IMR-90 (cell line): Measurements from ENCODE around the gene UCP2. TPM values are rescaled to one million over a fixed set of nuclear protein-coding genes. Genes with fewer than 3 reads are reported as not detected.

Experiments used
- ATAC-seq: fragments of 200-7000 bp; cut with Tn5 transposase; 2 replicates; pipeline ENCODE4 v1.9.1; 2020; ENCODE audit warnings: low read depth, mild to moderate bottlenecking, moderate library complexity
- BruUV-seq: library from RNA; stranded (reverse); fragments of 400-500 nt; replicated peaks from 2 replicates; lab custom pipeline; 2021; lab: Mats Ljungman, UMichigan
- CTCF ChIA-PET: fragments of 300-600 bp; formaldehyde crosslinking; extraction: SDS; loops from one replicate; lab custom pipeline; 2021; ENCODE audit warnings: antibody characterized with exemption; lab: Yijun Ruan, JAX
- POLR2A ChIA-PET: fragments of 300-600 bp; sonication (Branson Sonifier 250); formaldehyde crosslinking; loops from one replicate; lab custom pipeline; 2022; ENCODE audit warnings: antibody characterized with exemption; ENCODE audit not compliant: unreplicated experiment; lab: Charles Lee
- DNase-seq: peaks from one replicate; pipeline ENCODE4 v3.0.0; 2013
- H2AFZ ChIP-seq: replicated peaks from 2 replicates; pipeline ENCODE3; 2013; ENCODE audit warnings: low read length, mild to moderate bottlenecking; ENCODE audit not compliant: poor library complexity
- H2AK5ac ChIP-seq: 2 replicates; pipeline ENCODE4 v1.6.1; 2013; ENCODE audit warnings: low read depth, low read length, inconsistent platforms
- H2AK9ac ChIP-seq: replicated peaks from 2 replicates; pipeline ENCODE3; 2013; ENCODE audit warnings: mild to moderate bottlenecking, low read depth, low read length, moderate library complexity; ENCODE audit not compliant: poor library complexity
- H2BK120ac ChIP-seq: 2 replicates; pipeline ENCODE4 v1.6.1; 2013; ENCODE audit warnings: low read depth, low read length, inconsistent platforms
- H2BK15ac ChIP-seq: 3 replicates; pipeline ENCODE4 v1.6.1; 2013; ENCODE audit warnings: low read depth, low read length, inconsistent platforms
- H2BK20ac ChIP-seq: 2 replicates; pipeline ENCODE4 v1.6.1; 2013; ENCODE audit warnings: low read depth, mild to moderate bottlenecking, inconsistent platforms, low read length, moderate library complexity
- H2BK5ac ChIP-seq: 2 replicates; pipeline ENCODE4 v1.6.1; 2013; ENCODE audit warnings: mild to moderate bottlenecking, low read depth, low read length, inconsistent platforms; ENCODE audit not compliant: poor library complexity, severe bottlenecking
- H3K14ac ChIP-seq: replicated peaks from 2 replicates; pipeline ENCODE4 v1.6.1; 2013; ENCODE audit warnings: low read depth, low read length, inconsistent platforms
- H3K18ac ChIP-seq: 2 replicates; pipeline ENCODE4 v1.6.1; 2013; ENCODE audit warnings: low read depth, low read length, control low read depth
- H3K23ac ChIP-seq: 2 replicates; pipeline ENCODE4 v1.6.1; 2013; ENCODE audit warnings: low read depth, low read length, inconsistent platforms
- H3K27ac ChIP-seq: 2 replicates; pipeline ENCODE4 v1.5.1; 2013; ENCODE audit warnings: mild to moderate bottlenecking, control low read depth, low read length; ENCODE audit not compliant: insufficient read depth
- H3K27me3 ChIP-seq: 2 replicates; pipeline ENCODE4 v1.6.1; 2013; ENCODE audit warnings: low read length; ENCODE audit not compliant: control insufficient read depth, insufficient read depth
- H3K36me3 ChIP-seq: 2 replicates; pipeline ENCODE4 v1.6.1; 2013; ENCODE audit warnings: low read length, mixed read lengths; ENCODE audit not compliant: control insufficient read depth, insufficient read depth
- H3K4ac ChIP-seq: 2 replicates; pipeline ENCODE4 v1.6.1; 2013; ENCODE audit warnings: low read depth, low read length, inconsistent platforms
- H3K4me1 ChIP-seq: 2 replicates; pipeline ENCODE4 v1.6.1; 2013; ENCODE audit warnings: low read length, mixed read lengths; ENCODE audit not compliant: control insufficient read depth, insufficient read depth
- H3K4me2 ChIP-seq: 2 replicates; pipeline ENCODE4 v1.6.1; 2013; ENCODE audit warnings: low read depth, mild to moderate bottlenecking, control low read depth, low read length, moderate library complexity
- H3K4me3 ChIP-seq: 2 replicates; pipeline ENCODE4 v1.5.1; 2013; ENCODE audit warnings: low read depth, mild to moderate bottlenecking, control low read depth, low read length, moderate library complexity; ENCODE audit not compliant: insufficient read depth
- H3K56ac ChIP-seq: 2 replicates; pipeline ENCODE4 v1.6.1; 2013; ENCODE audit warnings: low read length, inconsistent platforms; ENCODE audit not compliant: insufficient read depth; ENCODE audit errors: extremely low read depth
- H3K79me1 ChIP-seq, 2 experiments: 2 replicates each; pipeline ENCODE4 v1.6.1; 2013; ENCODE audit warnings: low read length in 2 of 2, inconsistent platforms in 1 of 2, low read depth in 1 of 2
- H3K9ac ChIP-seq: 2 replicates; pipeline ENCODE4 v1.6.1; 2013; ENCODE audit warnings: low read depth, low read length, control low read depth
- H3K9me1 ChIP-seq: 2 replicates; pipeline ENCODE4 v1.6.1; 2013; ENCODE audit warnings: low read length, inconsistent platforms; ENCODE audit not compliant: insufficient read depth
- H3K9me3 ChIP-seq: 2 replicates; pipeline ENCODE4 v1.6.1; 2013; ENCODE audit warnings: low read length; ENCODE audit not compliant: control insufficient read depth, insufficient read depth
- H4K20me1 ChIP-seq: 2 replicates; pipeline ENCODE4 v1.6.1; 2013; ENCODE audit warnings: low read length, inconsistent platforms; ENCODE audit not compliant: insufficient read depth
- H4K5ac ChIP-seq: 2 replicates; pipeline ENCODE4 v1.6.1; 2013; ENCODE audit warnings: mild to moderate bottlenecking, low read depth, low read length, control low read depth
- H4K8ac ChIP-seq, 2 experiments: 2 replicates each; pipeline ENCODE4 v1.6.1; 2013; ENCODE audit warnings: low read depth in 2 of 2, low read length in 2 of 2, control low read depth in 1 of 2, inconsistent platforms in 1 of 2
- H4K91ac ChIP-seq: 2 replicates; pipeline ENCODE4 v1.6.1; 2013; ENCODE audit warnings: low read depth, low read length, inconsistent platforms; ENCODE audit not compliant: insufficient read depth
- BHLHE40 ChIP-seq: fragments of 150-350 bp; IDR thresholded peaks from 2 replicates; pipeline ENCODE4 v1.6.1; 2016; ENCODE audit warnings: mild to moderate bottlenecking, low read depth, low read length
- CEBPB ChIP-seq: IDR thresholded peaks from 2 replicates; pipeline ENCODE4 v1.6.1; 2012; ENCODE audit warnings: low read depth, low read length, improper control_type of control experiment
- CHD1 ChIP-seq: IDR thresholded peaks from 2 replicates; pipeline ENCODE4 v1.6.1; 2012; ENCODE audit warnings: low read depth, low read length, improper control_type of control experiment
- FOS ChIP-seq: fragments of 150-350 bp; IDR thresholded peaks from 2 replicates; pipeline ENCODE4 v1.6.1; 2016; ENCODE audit warnings: low read depth, low read length
- MAFK ChIP-seq: IDR thresholded peaks from 2 replicates; pipeline ENCODE4 v1.6.1; 2012; ENCODE audit warnings: low read depth, low read length, improper control_type of control experiment
- MAZ ChIP-seq: IDR thresholded peaks from 2 replicates; pipeline ENCODE4 v1.6.1; 2012; ENCODE audit warnings: low read depth, mild to moderate bottlenecking, low read length, improper control_type of control experiment, moderate library complexity, borderline replicate concordance
- MXI1 ChIP-seq: IDR thresholded peaks from 2 replicates; pipeline ENCODE4 v1.6.1; 2012; ENCODE audit warnings: low read depth, mild to moderate bottlenecking, low read length, moderate library complexity, borderline replicate concordance
- NFE2L2 ChIP-seq: fragments of 150-350 bp; IDR thresholded peaks from 2 replicates; pipeline ENCODE4 v1.6.1; 2016; ENCODE audit warnings: low read depth, mild to moderate bottlenecking, low read length
- POLR2A ChIP-seq: IDR thresholded peaks from 2 replicates; pipeline ENCODE4 v1.6.1; 2012; ENCODE audit warnings: mild to moderate bottlenecking, low read depth, low read length
- RAD21 ChIP-seq: IDR thresholded peaks from 2 replicates; pipeline ENCODE4 v1.6.1; 2012; ENCODE audit warnings: low read length, improper control_type of control experiment
- RCOR1 ChIP-seq: IDR thresholded peaks from 2 replicates; pipeline ENCODE4 v1.6.1; 2012; ENCODE audit warnings: mild to moderate bottlenecking, low read length, improper control_type of control experiment; ENCODE audit not compliant: insufficient replicate concordance
- RFX5 ChIP-seq: IDR thresholded peaks from 2 replicates; pipeline ENCODE4 v1.8.0; 2012; ENCODE audit warnings: low read depth, mild to moderate bottlenecking, low read length, moderate library complexity
- SMC3 ChIP-seq: fragments of 150-350 bp; IDR thresholded peaks from 2 replicates; pipeline ENCODE4 v1.6.1; 2016; ENCODE audit warnings: low read depth, mild to moderate bottlenecking, antibody characterized with exemption, low read length, moderate library complexity
- WGBS, 2 experiments: methylation state at CpG; one replicate each; pipeline versions ENCODE4 v1.1.5 to v1.1.7; 2013; ENCODE audit warnings: missing lambda C conversion rate in 2 of 2; ENCODE audit not compliant: insufficient read length in 1 of 2; ENCODE audit errors: extremely low coverage in 2 of 2; 5-methylcytosine and 5-hydroxymethylcytosine counted together
- dilution Hi-C: fragments of 300-500 bp; cut with HindIII; formaldehyde crosslinking; loops from one replicate; pipeline ENCODE4 v1.14.3; 2018; ENCODE audit warnings: low sequenced_read_pairs; ENCODE audit not compliant: unreplicated experiment
- in situ Hi-C: fragments of 300-500 bp; cut with MboI; formaldehyde crosslinking; loops from 3 replicates; pipeline ENCODE4 v1.14.3; 2019; ENCODE audit warnings: low sequenced_read_pairs, inconsistent platforms, mixed read lengths
- intact Hi-C: fragments of 100-400 bp; cut with micrococcal nuclease; formaldehyde crosslinking; loops from 2 replicates; pipeline ENCODE4 v1.10.0; 2022
- polyA plus RNA-seq, 3 experiments: library from polyadenylated mRNA; depleted of rRNA; stranded (reverse); fragments of >200 nt; gene quantifications; 2 replicates each; pipeline ENCODE4 v1.2.3, GENCODE V29; 2012; ENCODE audit warnings: low replicate concordance in 1 of 3
- total RNA-seq: library from RNA; depleted of rRNA; stranded (reverse); fragments of >200 nt; gene quantifications from 2 replicates; pipeline ENCODE4 v1.2.3, GENCODE V29; 2012
- TF ChIP-seq, protein P1 (sequence below): fragments of 150-350 bp; IDR thresholded peaks from 2 replicates; pipeline ENCODE4 v1.6.1; 2016; ENCODE audit warnings: low read depth, mild to moderate bottlenecking, low read length, moderate library complexity, borderline replicate concordance
- TF ChIP-seq, protein P2 (sequence below): conservative IDR thresholded peaks from 2 replicates; pipeline ENCODE4 v1.5.1; 2012; ENCODE audit warnings: mild to moderate bottlenecking, low read depth, low read length, improper control_type of control experiment
- TF ChIP-seq, protein P3 (sequence below): fragments of 150-350 bp; IDR thresholded peaks from 2 replicates; pipeline ENCODE4 v1.6.1; 2017; ENCODE audit warnings: mild to moderate bottlenecking, antibody characterized with exemption, low read length, low read depth

UCP2 gene
- total and polyA plus RNA-seq, 2 of the 4 experiments (the other 2 are of a cell fraction) = 2.0 to 11.9 TPM

DNA sequence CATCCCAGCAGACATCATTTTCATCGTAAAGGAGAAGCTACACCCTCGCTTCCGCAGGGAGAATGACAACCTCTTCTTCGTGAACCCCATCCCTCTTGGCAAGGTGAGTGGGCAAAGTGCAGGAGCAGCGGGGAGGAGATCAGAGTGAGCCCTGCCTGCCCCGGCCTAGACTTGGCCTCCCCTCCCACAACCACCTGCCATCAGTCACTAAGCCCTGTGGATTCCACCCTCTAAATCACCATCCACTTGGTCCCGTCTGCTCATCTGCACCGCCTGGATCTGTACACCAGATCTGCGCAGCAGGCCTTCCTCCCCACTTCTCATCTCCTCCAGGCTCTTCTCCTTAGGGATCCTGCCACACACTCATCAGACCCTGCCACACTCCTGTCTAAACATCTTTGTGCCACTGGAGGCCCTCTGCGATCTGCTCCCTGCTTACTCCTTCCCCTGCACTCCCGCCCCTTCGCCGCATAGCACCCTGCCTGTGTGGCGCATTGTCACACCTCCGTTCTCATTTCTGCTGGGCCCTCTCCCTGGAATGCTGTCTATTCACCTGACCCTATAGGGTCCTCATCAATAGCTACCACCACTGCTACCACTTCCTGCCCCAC lies 14.2 kb downstream of the UCP2 start:
- ATAC-seq (no peak), DNase-seq (no peak)
- intact Hi-C loops (no loop called here), in situ Hi-C loops (loop anchor here (10.0 kb wide), 1 partner anchor 476 kb away; no protein-coding TSS in a partner anchor), dilution Hi-C loops (no loop called here)
- Histone ChIP-seq H3K4ac (no peak overlapping the region), H3K9ac (no peak overlapping the region), H2BK15ac (no peak overlapping the region), H3K4me3 (no peak overlapping the region), H3K56ac (no peak overlapping the region), H2BK20ac (no peak overlapping the region), H4K8ac (no peak overlapping the region), H3K23ac (no peak overlapping the region), H4K91ac (no peak overlapping the region), H3K18ac (no peak overlapping the region), H2AFZ (no peak overlapping the region), H2BK120ac (no peak overlapping the region), H2AK5ac (no peak overlapping the region), H2AK9ac (no peak overlapping the region), H3K36me3 (no peaks in the 10 kb centered on the region), H3K4me2 (no peak overlapping the region), H3K9me3 (no peaks in the 10 kb centered on the region), H3K27ac (no peak overlapping the region), H3K27me3 (no peaks in the 10 kb centered on the region), H3K9me1 (no peaks in the 10 kb centered on the region), H3K14ac (no peak overlapping the region), H3K79me1 (no peaks in the 10 kb centered on the region), H4K5ac (no peak overlapping the region), H2BK5ac (no peak overlapping the region), H3K4me1 (no peaks in the 10 kb centered on the region), H4K20me1 (no peaks in the 10 kb centered on the region)
- BruUV-seq = no TSS peak
- TF ChIP-seq CEBPB (no peak), FOS (no peak), RCOR1 (no peak), MAZ (no peak), RAD21 (no peak), CHD1 (no peak), NFE2L2 (no peak), SMC3 (no peak), RFX5 (no peak), BHLHE40 (no peak), POLR2A (no peak), MXI1 (no peak), MAFK (no peak)
- TF ChIP-seq, protein P1, sequence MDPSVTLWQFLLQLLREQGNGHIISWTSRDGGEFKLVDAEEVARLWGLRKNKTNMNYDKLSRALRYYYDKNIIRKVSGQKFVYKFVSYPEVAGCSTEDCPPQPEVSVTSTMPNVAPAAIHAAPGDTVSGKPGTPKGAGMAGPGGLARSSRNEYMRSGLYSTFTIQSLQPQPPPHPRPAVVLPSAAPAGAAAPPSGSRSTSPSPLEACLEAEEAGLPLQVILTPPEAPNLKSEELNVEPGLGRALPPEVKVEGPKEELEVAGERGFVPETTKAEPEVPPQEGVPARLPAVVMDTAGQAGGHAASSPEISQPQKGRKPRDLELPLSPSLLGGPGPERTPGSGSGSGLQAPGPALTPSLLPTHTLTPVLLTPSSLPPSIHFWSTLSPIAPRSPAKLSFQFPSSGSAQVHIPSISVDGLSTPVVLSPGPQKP = no peak
- TF ChIP-seq, protein P2, sequence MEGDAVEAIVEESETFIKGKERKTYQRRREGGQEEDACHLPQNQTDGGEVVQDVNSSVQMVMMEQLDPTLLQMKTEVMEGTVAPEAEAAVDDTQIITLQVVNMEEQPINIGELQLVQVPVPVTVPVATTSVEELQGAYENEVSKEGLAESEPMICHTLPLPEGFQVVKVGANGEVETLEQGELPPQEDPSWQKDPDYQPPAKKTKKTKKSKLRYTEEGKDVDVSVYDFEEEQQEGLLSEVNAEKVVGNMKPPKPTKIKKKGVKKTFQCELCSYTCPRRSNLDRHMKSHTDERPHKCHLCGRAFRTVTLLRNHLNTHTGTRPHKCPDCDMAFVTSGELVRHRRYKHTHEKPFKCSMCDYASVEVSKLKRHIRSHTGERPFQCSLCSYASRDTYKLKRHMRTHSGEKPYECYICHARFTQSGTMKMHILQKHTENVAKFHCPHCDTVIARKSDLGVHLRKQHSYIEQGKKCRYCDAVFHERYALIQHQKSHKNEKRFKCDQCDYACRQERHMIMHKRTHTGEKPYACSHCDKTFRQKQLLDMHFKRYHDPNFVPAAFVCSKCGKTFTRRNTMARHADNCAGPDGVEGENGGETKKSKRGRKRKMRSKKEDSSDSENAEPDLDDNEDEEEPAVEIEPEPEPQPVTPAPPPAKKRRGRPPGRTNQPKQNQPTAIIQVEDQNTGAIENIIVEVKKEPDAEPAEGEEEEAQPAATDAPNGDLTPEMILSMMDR = no peak
- TF ChIP-seq, protein P3, sequence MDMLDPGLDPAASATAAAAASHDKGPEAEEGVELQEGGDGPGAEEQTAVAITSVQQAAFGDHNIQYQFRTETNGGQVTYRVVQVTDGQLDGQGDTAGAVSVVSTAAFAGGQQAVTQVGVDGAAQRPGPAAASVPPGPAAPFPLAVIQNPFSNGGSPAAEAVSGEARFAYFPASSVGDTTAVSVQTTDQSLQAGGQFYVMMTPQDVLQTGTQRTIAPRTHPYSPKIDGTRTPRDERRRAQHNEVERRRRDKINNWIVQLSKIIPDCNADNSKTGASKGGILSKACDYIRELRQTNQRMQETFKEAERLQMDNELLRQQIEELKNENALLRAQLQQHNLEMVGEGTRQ = no peak
- CTCF ChIA-PET = no interaction called here
- WGBS, 2 experiments = 85% methylated on average over 10 of the region's 15 CpGs; no CpG with 5 or more reads in 1 of the 2 experiments
- POLR2A ChIA-PET = no interaction called here
